HEK293T (cell line): ENCODE measurements around the gene N4BP2L2.

ENCODE experiments used
- CTCF ChIA-PET: fragments of 350-600 bp; formaldehyde crosslinking; extraction: SDS; loops from one replicate; lab custom pipeline; 2021; ENCODE audit warnings: antibody characterized with exemption, inconsistent platforms; lab: Yijun Ruan, JAX
- POLR2A ChIA-PET: fragments of 350-600 bp; formaldehyde crosslinking; extraction: SDS; loops from one replicate; lab custom pipeline; 2020; ENCODE audit warnings: antibody characterized with exemption, inconsistent platforms; lab: Yijun Ruan, JAX
- DNase-seq: peaks from one replicate; pipeline ENCODE4 v3.0.0; 2012; ENCODE audit warnings: mixed read lengths; ENCODE audit errors: extremely low spot score
- BHLHE40 ChIP-seq: fragments of 450-650 bp; IDR thresholded peaks from 2 replicates; pipeline ENCODE4 v1.6.1; 2016; ENCODE audit warnings: mild to moderate bottlenecking, moderate library complexity, borderline replicate concordance
- CTBP1 ChIP-seq: fragments of 450-650 bp; IDR thresholded peaks from 2 replicates; pipeline ENCODE4 v1.6.1; 2016; ENCODE audit warnings: borderline replicate concordance
- FOXK2 ChIP-seq: fragments of 450-650 bp; IDR thresholded peaks from 2 replicates; pipeline ENCODE4 v1.6.1; 2016; ENCODE audit warnings: mild to moderate bottlenecking
- SUZ12 ChIP-seq: fragments of 450-650 bp; IDR thresholded peaks from 2 replicates; pipeline ENCODE4 v1.6.1; 2016; ENCODE audit warnings: mild to moderate bottlenecking
- ZNF384 ChIP-seq: fragments of 450-650 bp; IDR thresholded peaks from 2 replicates; pipeline ENCODE4 v1.6.1; 2016

N4BP2L2 gene

GRCh38 chr13:32383836-32384618 is 154.6 kb downstream of the N4BP2L2 start:
- no peak for DNase-seq
- ChIA-PET POLR2A (no interaction called here), CTCF (no interaction called here)
- TF ChIP-seq BHLHE40 (no peak), CTBP1 (no peak), SUZ12 (no peak), ZNF384 (no peak), FOXK2 (no peak)
